Inflammatory macrophage (primary cell): ENCODE results near the gene ADSS1.

Experiments used
- DNase-seq, 2 donors: peaks; one replicate each; pipeline ENCODE4 v3.0.0-alpha.2; 2020 to 2022

The ADSS1 gene

GRCh38 chr14:104687601-104688504 is 36.2 kb upstream of the ADSS1 start:
- DNase-seq = no peak

DNA sequence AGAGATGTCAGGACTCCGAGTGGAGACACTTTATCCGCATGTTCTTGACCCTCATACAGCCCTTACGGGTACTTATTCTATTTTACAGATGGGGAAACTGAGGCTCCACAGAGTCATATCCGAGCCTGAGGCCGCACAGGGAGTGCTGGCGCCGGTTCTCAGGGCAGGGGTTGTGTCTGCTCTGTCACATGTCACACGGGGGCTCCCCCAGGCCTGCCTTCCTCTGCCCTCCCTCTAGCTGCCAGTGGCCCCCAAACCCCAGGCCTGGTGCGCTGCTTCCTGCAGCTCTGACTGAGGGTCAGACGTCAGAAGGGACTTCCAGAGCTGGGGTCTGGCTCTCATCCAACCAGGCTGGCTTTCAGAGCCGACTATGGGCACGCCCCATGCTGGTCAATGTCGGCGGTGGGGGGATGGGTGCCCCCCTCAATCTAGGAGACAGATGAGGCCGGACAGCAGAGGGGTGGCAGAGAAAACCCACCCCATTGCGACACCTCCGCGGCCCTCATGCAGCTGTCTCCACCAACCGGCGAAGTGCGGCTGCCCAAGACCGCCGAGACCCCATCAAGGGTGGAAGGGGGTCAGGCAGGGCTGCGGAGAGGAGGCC is 35.4 kb upstream of the ADSS1 start:
- DNase-seq = no peak

GRCh38 chr14:104689109-104689880 is 34.7 kb upstream of the ADSS1 start, which contains the start of gene INF2:
INF2 (plus strand) TSS chr14:104689618; CDS start chr14:104701366, 11,748 bp downstream.
- peak; percentile 30 to 54 for DNase-seq

- DNase-seq = peak; percentile 19 to 43
Measured at GRCh38 chr14:104689881-104690711, 33.9 kb upstream of the ADSS1 start.

DNA sequence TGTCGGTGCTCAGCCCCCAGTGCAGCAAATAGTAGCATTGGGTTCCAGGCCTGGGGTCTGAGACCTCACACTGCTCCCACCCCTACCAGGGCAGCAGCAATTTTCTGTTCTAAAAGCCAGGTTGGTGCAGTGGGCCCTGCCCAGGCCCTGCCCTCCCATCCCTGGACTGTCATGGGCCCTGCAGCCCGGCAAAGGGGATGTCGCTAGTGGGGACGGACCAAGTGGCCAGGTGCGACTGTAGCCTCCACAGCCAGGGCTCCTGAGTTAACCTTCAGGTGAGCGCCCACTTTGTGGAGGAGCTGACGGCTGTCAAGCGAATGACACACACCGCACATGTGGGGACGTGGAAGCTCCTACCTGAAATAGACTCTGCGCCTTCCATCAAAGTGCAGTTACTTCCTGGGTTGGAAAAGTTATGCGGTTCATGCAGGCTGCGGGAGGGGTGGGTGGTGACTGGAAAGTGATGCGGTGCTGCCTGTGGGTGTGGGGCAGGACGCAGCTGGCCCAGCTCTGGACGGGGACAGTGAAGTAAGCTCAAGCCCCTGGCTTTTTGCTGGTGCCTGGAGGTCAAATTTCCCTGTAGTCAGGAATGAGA is 33.1 kb upstream of the ADSS1 start:
- no peak for DNase-seq

GRCh38 chr14:104691546-104692260 is 32.3 kb upstream of the ADSS1 start:
- no peak for DNase-seq

DNA sequence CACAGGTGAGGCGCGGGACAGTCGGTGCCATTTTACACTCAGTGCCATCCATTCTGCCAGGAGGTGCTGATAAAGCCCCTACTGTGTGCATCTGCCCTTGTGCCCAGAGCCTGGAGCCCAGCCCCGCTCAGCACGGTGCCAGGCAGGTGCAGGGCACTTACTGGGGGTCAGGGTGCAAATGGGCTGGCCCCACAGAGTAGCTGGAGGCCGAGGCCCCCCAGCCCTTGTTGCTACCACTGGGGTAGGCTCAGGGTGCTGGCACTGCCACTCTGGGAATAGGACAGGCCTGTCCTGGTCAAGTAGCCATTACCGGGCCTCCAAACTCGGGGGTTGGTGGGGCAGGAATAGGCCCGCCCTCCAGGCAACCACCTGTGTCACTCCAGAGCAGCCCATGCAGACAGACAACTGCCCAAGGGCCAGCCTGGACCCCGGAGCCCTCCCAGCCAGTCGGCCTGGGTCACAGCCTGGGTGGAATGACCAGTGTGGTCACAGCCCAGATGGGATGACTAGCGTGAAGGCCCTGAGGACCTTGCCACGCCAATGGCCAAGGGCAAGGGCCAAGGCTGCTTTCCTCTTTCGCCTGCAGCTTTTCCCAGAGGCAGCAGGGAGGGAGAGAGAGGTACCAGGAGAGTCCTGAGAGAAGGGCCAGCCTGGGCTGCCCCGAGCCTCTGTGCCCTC is 31.6 kb upstream of the ADSS1 start:
- no peak for DNase-seq

DNA sequence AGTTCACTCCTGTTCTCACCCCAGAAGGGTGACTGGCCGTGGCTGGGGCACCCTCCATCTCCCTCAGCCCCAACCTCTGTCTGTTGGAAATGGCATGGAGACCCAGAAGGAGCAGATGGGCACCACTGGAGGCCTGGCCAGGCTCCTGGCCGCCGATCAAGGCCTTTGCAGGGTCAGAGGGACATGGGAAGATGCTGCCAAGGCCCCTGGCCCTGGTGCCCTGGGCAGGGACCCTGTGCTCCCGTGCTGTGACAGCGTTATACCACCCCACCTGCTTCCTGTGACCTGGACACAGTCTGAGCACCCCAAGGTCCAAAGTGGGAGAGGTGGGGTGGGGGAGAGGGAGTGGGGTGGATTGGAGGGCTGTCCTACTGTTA is 31.1 kb upstream of the ADSS1 start:
- DNase-seq = no peak

DNA sequence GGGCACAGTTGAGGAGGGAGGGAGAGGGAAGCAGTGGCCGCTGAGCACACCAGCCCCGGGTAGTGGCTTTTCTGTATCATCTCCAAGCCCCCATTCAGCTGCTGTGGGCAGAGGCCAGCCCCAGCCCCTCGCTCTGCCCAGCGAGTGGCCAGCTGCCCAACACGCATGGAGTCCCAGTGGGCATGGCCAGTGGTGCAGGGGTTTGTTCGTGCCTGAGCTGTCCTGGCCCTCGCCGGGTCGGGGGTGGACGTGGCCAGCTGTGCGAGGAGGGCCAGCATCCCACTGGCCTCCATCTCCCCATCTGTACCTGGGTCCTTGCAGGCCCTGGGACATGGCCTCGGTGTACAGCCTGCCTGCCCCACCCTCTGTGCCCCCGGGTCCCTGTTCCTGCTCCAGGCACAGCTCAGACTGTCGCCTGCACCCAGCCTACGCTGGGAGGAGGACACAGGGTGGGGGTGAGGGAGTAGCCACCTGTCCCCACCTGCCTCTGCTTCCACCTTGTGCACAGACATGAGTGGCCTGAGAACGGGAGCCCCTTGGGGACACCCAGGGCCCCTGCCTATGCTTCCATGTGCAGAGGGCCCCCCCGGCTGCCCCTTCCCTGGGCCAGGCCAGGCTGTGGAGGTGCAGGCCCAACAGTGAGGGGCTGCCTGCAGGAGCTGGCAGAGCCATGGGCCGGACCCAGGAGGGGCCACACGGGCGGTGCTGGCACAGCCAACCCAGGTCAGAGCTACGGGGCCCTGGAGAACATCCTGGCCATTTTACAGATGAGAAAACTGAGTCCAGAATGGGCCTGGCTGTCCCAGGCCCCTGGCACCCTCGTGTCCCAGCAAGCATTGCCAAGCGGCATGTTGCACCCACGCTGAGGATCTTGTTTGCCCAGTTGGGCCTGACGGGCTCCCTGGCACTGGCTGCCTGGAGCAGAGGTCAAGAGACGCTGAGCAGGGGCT is 30.3 kb upstream of the ADSS1 start:
- DNase-seq = no peak

- no peak for DNase-seq
Measured at GRCh38 chr14:104694475-104694950, 29.5 kb upstream of the ADSS1 start.

- DNase-seq = no peak
Measured at GRCh38 chr14:104694991-104695659, 28.9 kb upstream of the ADSS1 start.

DNA sequence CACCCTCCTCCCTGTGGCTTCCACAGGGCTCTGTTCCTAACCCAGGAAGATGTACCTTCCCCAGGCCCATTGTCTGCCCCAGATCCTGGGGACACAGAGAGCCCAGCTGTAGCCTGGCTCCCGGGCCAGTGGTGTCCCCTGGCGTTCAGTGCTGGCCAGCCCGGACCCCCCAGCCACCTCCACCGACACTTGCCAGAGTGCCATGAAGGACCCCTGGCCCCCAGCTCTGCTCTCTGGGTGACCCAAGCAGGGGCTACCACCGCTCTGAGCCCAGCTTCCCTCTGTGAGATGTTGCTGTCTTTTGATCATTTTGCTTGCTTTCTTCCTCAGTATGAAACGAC is 28.4 kb upstream of the ADSS1 start:
- no peak for DNase-seq

DNA sequence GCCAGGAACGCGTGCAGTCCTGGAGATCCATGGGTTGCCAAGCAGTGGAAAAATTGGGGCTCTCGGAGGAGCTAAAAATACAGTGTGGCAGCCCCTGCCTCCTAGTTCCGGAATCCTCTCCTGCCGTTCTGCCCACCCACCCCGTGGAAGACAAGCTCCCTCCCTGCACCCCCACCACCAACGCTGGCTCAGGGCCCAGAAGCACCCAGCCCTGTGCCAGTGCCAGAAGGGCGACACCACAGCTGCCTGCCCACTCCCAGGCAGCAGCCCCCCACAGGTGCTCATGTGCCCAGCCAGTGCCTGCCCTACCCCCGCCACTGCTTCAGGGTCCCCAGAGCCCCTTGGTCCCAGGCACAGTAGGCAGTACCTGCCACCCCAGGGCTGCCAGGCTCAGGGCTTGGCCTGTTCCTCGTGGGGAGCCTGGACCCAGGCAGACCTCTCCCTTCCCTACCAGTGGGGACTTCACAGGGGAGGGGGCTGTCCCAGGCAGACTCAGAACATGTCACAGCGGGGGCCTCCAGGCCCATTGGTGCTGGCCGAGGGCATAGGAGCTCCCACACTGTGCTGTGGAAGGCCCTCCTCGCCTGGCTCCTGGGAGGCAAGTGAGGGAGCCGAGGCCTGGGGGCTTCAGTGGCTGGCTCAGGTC is 27.2 kb upstream of the ADSS1 start:
- DNase-seq = no peak

DNA sequence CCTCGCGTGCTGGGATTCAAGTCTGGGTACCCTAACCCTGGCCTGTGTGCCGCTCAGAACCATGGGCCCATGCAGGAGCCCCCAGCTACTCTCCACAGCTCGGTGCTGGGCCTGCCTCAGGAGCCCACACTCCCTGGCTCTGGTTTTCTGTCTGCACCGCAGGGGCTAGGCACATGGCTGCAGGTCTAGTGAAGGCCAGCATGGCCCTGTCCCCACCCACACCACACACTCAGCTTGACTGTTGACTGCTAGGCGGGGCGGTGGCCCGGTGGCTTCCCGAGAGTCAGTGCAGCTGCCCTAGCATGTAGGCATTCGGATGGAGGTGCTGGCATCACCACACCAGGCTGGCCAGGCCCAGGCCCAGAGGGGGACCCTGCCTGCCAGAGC is 26.7 kb upstream of the ADSS1 start:
- DNase-seq = no peak

GRCh38 chr14:104697892-104698583 is 26.0 kb upstream of the ADSS1 start:
- DNase-seq = no peak

DNA sequence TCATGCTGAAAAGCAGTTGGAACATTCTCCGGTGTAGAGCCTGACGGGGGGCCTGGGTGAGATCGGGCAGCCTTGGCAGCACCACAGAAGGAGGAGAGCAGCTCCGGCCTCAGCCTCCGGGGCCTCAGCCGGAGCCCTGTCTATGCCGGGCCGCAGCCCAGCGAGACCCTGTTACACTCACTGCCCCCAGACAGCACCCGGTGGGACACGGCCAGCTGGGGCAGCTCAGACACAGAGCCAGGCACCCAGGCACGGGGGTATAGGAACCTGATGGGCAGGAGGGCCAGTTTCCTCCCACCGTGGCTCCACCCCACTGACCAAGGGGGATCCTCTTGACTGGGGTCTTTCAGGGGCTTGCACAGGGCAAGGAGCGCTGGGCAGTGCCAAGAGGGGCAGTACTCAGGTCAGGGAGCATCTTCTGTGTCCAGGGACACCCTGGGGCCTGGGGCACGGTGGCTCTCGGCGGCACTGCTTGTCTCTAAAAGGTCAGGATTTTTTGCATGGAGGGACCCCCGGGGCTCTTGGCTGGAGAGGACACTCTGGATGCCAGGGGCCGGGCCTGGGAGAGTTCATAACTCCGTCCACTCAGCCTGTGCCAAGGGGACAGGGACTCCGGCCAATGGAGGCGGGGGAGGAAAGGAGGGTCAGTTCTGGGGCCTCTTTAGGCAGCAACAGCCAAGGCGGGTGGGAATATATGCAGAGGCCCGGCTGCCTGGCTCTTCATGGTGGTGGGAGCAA is 25.2 kb upstream of the ADSS1 start:
- no peak for DNase-seq

DNA sequence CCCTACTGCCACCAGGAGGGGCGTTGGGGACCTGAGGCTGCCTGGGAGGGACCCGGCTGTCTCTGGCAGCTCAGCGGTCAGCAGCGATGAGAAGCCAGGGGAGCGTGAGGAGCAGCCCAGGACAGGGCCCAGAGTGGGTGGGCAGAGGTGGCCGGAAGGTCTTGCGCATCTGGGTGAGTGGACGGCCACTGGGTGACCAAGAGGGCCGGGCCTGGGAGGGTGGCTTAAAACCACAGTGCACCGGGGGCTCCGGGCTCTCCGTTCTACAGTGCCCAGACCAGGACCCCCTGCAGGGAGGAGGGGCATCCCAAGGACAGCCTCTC is 24.6 kb upstream of the ADSS1 start:
- no peak for DNase-seq
